H1 (cell line): ENCODE results near the gene NCLN. TPM values are rescaled to one million over a fixed set of nuclear protein-coding genes. Genes with fewer than 3 reads are reported as not detected.

Source experiments
- CBX5 ChIP-seq: fragments of 300-800, 300-1000 bp; sonication (generic); IDR thresholded peaks from 2 replicates; pipeline ENCODE4 v1.7.1; 2016; ENCODE audit warnings: antibody characterized with exemption, low read length, low read depth
- CHD2 ChIP-seq: IDR thresholded peaks from 2 replicates; pipeline ENCODE4 v1.6.1; 2012; ENCODE audit warnings: low read length, improper control_type of control experiment
- FOSL1 ChIP-seq: IDR thresholded peaks from 2 replicates; pipeline ENCODE4 v1.6.1; 2011; ENCODE audit warnings: mild to moderate bottlenecking, low read depth, low read length, moderate library complexity; ENCODE audit not compliant: insufficient read depth
- KDM4A ChIP-seq: IDR thresholded peaks from one replicate; pipeline ENCODE4 v1.7.1; 2012; ENCODE audit warnings: low read depth, mild to moderate bottlenecking, moderate library complexity, low read length, inconsistent platforms; ENCODE audit not compliant: severe bottlenecking
- POLR2A ChIP-seq, 2 experiments: IDR thresholded peaks; 1 replicate in 1 of 2; 2 replicates in 1 of 2; pipeline ENCODE4 v1.6.1; 2011; ENCODE audit warnings: low read depth in 2 of 2, low read length in 2 of 2, mild to moderate bottlenecking in 2 of 2; ENCODE audit errors: control extremely low read depth in 1 of 2
- polyA plus RNA-seq, 7 experiments: library from polyadenylated mRNA; depleted of rRNA in 3 of 7; stranded (reverse) in 5 of 7; unstranded in 2 of 7; fragments of >200 nt in 5 of 7; fragments of 200-250 nt in 2 of 7; gene quantifications; 1 replicate in 5 of 7; 2 replicates in 1 of 7; 4 replicates in 1 of 7; pipeline versions ENCODE4 v1.2.1 to v1.2.3, GENCODE V29; 2011 to 2013; ENCODE audit warnings: missing spikeins in 2 of 7, mixed read lengths in 2 of 7
- total RNA-seq: library from RNA; stranded (reverse); fragmentation: NEBNext Ultra II Directional; extraction: Animal tissue kit (Norgen Biotek cat#: 25700); gene quantifications from 2 replicates; pipeline ENCODE4 v1.2.1, GENCODE V29; 2021

Gene NCLN
- total and polyA plus RNA-seq, 2 of the 8 experiments (the other 6 are each of a cell fraction or from before 2014, with no cell fraction given): 89.2 to 103 TPM

- no peak for TF ChIP-seq POLR2A (IDR thresholded peaks at IDR 0.05; ENCODE audit: control extremely low read depth in 1 of 2, low read depth in 2 of 2, low read length in 2 of 2)
- no peak for TF ChIP-seq FOSL1
- TF ChIP-seq CHD2: no peak
- no peak for TF ChIP-seq CBX5
- no peak for TF ChIP-seq KDM4A
- TF ChIP-seq, all 59 proteins: peak for 0
These were observed 43.6 kb downstream of the NCLN start (continued) for GRCh38 chr19:3229346-3229743.
